GM06990 (cell line): Measurements from ENCODE around the gene GABARAPL2.

Source experiments
- DNase-seq: peaks from one replicate; pipeline ENCODE4 v3.0.0-alpha.2; 2011; ENCODE audit not compliant: insufficient read length; ENCODE audit errors: extremely low read depth
- H3K27me3 ChIP-seq: replicated peaks from 2 replicates; pipeline ENCODE4 v1.6.0; 2011; ENCODE audit warnings: low read length; ENCODE audit not compliant: control insufficient read depth, insufficient read depth
- H3K36me3 ChIP-seq: 2 replicates; pipeline ENCODE4 v1.5.1; 2011; ENCODE audit warnings: low read length; ENCODE audit not compliant: control insufficient read depth, insufficient read depth
- H3K4me3 ChIP-seq: replicated peaks from 2 replicates; pipeline ENCODE4 v1.5.1; 2011; ENCODE audit warnings: low read depth, mild to moderate bottlenecking, control low read depth, low read length
- CTCF ChIP-seq: IDR thresholded peaks from 2 replicates; pipeline ENCODE4 v1.5.1; 2011; ENCODE audit warnings: low read length, control low read depth, mild to moderate bottlenecking, inconsistent platforms; ENCODE audit not compliant: insufficient read depth, poor library complexity, severe bottlenecking

GABARAPL2 gene

DNA sequence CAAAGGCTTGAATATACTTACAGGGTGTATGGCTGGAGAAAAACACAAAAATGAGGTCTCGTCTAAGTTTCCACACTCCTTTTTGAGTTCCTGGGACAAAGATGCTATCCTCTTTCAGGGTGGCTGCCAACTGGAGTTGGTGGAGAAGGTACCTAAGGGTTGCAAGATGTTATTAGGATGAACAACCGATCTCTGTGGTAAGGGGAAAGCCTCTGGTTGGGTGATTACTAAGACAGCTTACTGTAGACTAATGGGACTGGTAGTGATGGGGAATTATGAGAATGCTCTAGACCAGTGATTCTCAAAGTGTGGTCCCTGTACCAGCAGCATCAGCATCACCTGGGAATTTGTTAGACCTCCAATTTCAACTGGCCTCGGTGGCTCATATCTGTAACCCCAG is 50.9 kb downstream of the GABARAPL2 start:
- Histone ChIP-seq H3K36me3 (peaks cover 19% of the 10 kb centered on the region), H3K4me3 (no peak overlapping the region), H3K27me3 (no peaks in the 10 kb centered on the region)
- DNase-seq = no peak
- TF ChIP-seq CTCF = no peak

- Histone ChIP-seq H3K27me3 (no peaks in the 10 kb centered on the region), H3K4me3 (no peak overlapping the region), H3K36me3 (peaks cover 14% of the 10 kb centered on the region)
- no peak for TF ChIP-seq CTCF
- DNase-seq = no peak
These were observed 52.6 kb downstream of the GABARAPL2 start for GRCh38 chr16:75618780-75619179.

DNA sequence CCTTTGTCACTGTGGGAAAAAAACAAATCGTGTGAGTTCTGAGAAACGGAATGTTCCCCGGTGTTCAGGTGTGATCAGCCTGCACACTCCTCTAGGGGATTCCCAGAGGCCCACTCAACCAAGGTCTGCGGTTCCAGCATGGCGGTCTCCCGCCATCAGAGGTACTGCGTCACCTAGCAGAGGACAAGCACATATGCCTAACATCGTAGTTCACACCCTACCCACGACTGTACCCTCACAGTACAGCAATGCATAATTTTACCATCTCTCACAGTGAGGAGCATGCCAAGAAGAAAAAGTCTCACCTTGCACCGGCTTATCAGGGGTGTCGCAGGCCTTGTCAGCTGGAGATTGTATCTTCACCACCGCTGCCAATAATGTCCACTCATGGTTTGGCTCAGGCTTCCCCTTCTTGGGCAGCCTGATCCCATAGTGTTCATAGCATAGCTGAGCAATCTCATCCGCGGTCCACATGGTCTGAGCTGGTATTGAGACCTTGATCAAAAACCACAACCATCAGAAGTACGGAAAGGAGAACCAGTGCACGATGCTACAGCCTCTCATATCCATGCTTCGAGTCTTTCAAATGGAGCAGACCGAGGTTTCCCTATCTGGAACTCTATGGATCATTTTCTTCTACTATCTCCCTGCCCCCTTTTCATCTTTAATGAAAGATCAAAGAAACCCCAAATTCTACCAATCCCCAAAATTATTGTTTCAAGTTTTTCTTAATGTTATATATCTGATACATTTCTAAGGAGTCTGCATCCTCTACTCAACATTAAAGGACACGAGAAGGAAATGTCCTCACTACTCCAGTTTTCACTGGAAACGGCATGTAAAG is 54.4 kb downstream of the GABARAPL2 start:
- DNase-seq = no peak
- H3K36me3 ChIP-seq = peaks cover 10% of the 10 kb centered on the region
- TF ChIP-seq CTCF = no peak

GRCh38 chr16:75621170-75621477 is 54.9 kb downstream of the GABARAPL2 start:
- DNase-seq = no peak
- no peak overlapping the region; the same call in 1 of the 2 replicates for H3K4me3 ChIP-seq
- no peaks in the 10 kb centered on the region for H3K27me3 ChIP-seq
- TF ChIP-seq CTCF = peak; percentile 56
- peaks cover 10% of the 10 kb centered on the region for H3K36me3 ChIP-seq

More for the DNA sequence above, 54.4 kb downstream of the GABARAPL2 start:
- Histone ChIP-seq H3K27me3 (no peaks in the 10 kb centered on the region), H3K4me3 (no peak overlapping the region)

DNA sequence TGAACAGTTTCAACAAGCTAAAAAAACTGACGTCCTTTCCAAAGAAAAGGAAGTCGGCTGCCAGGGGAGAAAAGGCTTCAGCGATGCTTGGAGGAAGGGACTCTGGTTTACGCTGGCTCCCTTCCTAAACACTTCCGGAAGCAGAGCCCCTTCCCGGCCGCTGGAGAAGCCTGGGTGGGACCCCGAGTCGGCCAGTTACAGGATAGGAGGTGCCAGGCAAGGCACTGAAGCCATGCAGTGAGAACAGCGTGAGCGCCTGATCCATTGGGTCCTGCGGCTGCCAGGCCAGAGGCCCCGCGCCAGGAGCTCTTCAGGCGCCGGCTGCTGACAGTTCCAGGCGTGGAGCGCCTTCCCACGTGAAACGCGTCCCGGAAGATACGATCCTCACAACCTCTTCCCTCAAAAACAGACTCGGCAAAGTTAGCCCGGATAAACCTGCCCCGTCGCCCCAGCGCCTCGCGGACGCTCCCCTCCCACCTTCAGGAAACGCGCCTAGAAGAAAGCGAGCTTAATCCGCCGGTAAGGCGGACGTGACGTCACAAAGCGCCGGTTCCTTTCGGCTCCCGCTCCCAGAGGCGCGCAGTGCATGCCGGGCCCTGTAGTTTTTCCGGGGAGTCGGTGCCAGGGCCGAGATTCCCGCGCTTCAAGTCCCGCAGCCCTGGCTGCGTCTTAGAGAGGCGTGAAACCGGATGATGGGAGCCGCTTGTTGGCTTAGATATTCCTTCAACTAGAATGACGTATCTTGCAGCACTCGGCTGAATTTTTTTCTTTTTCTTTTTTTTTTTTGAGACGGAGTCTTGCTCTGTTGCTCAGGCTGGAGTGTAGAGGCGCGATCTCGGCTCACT is 56.8 kb downstream of the GABARAPL2 start, which contains the start of gene ADAT1:
Gene ADAT1 (minus strand): TSS at position 521 of the 845 bp plus-strand sequence. CDS start 2,482 bp downstream, outside the sequence.
- TF ChIP-seq CTCF = no peak
- H3K27me3 ChIP-seq = no peaks in the 10 kb centered on the region
- peak; percentile 97 for DNase-seq
- H3K36me3 ChIP-seq = peaks cover 17% of the 10 kb centered on the region
- H3K4me3 ChIP-seq = peak within 1 kb of the TSS; percentile 81
